Measurements from ENCODE around the gene C10orf67. TPM values are rescaled to one million over a fixed set of nuclear protein-coding genes. Genes with fewer than 3 reads are reported as not detected.

Gene C10orf67
- total RNA-seq, 1 experiment from 2014 or later, result 0.10 TPM

GRCh38 chr10:23199768-23200511, 144.7 kb downstream of the C10orf67 start:
- DNase-seq (ENCODE audit: low read depth), result no peak

GRCh38 chr10:23198940-23199767, 145.4 kb downstream of the C10orf67 start:
- no peak for DNase-seq (ENCODE audit: low read depth)

GRCh38 chr10:23198610-23198939, 146.0 kb downstream of the C10orf67 start:
- DNase-seq (ENCODE audit: low read depth), result no peak

- no peak for DNase-seq (ENCODE audit: low read depth)
Measured at GRCh38 chr10:23197416-23197861, 147.2 kb downstream of the C10orf67 start.

- DNase-seq (ENCODE audit: low read depth), result no peak
Measured at GRCh38 chr10:23196915-23197314, 147.7 kb downstream of the C10orf67 start.

- no peak for DNase-seq (ENCODE audit: low read depth)
Measured at GRCh38 chr10:23195846-23196600, 148.6 kb downstream of the C10orf67 start.

GRCh38 chr10:23194966-23195845, 149.4 kb downstream of the C10orf67 start:
- DNase-seq (ENCODE audit: low read depth), result no peak

GRCh38 chr10:23194471-23194965, 150.1 kb downstream of the C10orf67 start:
- DNase-seq (ENCODE audit: low read depth), result no peak

GRCh38 chr10:23193435-23194074, 151.0 kb downstream of the C10orf67 start:
- no peak for DNase-seq (ENCODE audit: low read depth)

GRCh38 chr10:23192712-23193434, 151.7 kb downstream of the C10orf67 start:
- DNase-seq (ENCODE audit: low read depth), result no peak

GRCh38 chr10:23191764-23192711, 152.6 kb downstream of the C10orf67 start, which contains the start of gene PTF1A:
Gene PTF1A, plus strand, starts transcription at chr10:23192312. Its CDS starts 219 bp downstream, at chr10:23192531.
- no peak for DNase-seq (ENCODE audit: low read depth)

GRCh38 chr10:23190872-23191763, 153.5 kb downstream of the C10orf67 start:
- DNase-seq (ENCODE audit: low read depth), result no peak

GRCh38 chr10:23189024-23189423, 155.6 kb downstream of the C10orf67 start:
- DNase-seq (ENCODE audit: low read depth), result no peak

- DNase-seq (ENCODE audit: low read depth), result no peak
Measured at GRCh38 chr10:23187155-23187554, 157.4 kb downstream of the C10orf67 start.

- DNase-seq (ENCODE audit: low read depth), result no peak
Measured at GRCh38 chr10:23186697-23187096, 157.9 kb downstream of the C10orf67 start.

GRCh38 chr10:23186178-23186577, 158.4 kb downstream of the C10orf67 start:
- no peak for DNase-seq (ENCODE audit: low read depth)

- no peak for DNase-seq (ENCODE audit: low read depth)
Measured at GRCh38 chr10:23174977-23175512, 169.6 kb downstream of the C10orf67 start.

Measured in HT1080 (cell line).